A549 (cell line): ENCODE results near the gene USP38. TPM values are rescaled to one million over a fixed set of nuclear protein-coding genes. Genes with fewer than 3 reads are reported as not detected.

Source experiments
- ATAC-seq, 2 experiments: fragments of 200-7000 bp in 1 of 2; fragments of >200 bp in 1 of 2; cut with Nextera tagmentation in 1 of 2; cut with Tn5 transposase in 1 of 2; 3 replicates each; pipeline versions ENCODE4 v1.8.0 to v1.9.1; 2018 to 2020; ENCODE audit warnings: mild to moderate bottlenecking in 1 of 2, moderate library complexity in 1 of 2
- CTCF ChIA-PET: fragments of 300-600 bp; sonication (Branson Sonifier 250); formaldehyde crosslinking; extraction: SDS; loops from one replicate; lab custom pipeline; 2021; ENCODE audit warnings: antibody characterized with exemption, inconsistent platforms; lab: Yijun Ruan, JAX
- POLR2A ChIA-PET: fragments of 350-600 bp; formaldehyde crosslinking; extraction: SDS; loops from one replicate; lab custom pipeline; 2021; ENCODE audit warnings: antibody characterized with exemption, inconsistent platforms; lab: Yijun Ruan, JAX
- DNase-seq, 2 experiments: peaks; one replicate each; pipeline versions ENCODE4 v3.0.0 to v3.0.0-alpha.2; 2011 to 2016; ENCODE audit warnings: low read depth in 1 of 2, low spot score in 1 of 2
- FAIRE-seq: peaks from 2 replicates; lab custom pipeline; 2011; peaks lifted over from hg19 to GRCh38; lab: Jason Lieb, UNC
- H3K27ac ChIP-seq, 2 experiments: fragments of >200 bp; sonication (Bioruptor Twin); formaldehyde crosslinking; 3 replicates each; pipeline ENCODE4 v1.5.1; 2016 to 2017
- H3K4me1 ChIP-seq: fragments of >200 bp; sonication (Bioruptor Twin); formaldehyde crosslinking; 3 replicates; pipeline ENCODE4 v1.6.1; 2016
- H3K4me2 ChIP-seq: fragments of >200 bp; sonication (Bioruptor Twin); formaldehyde crosslinking; 3 replicates; pipeline ENCODE4 v1.6.1; 2016
- H3K4me3 ChIP-seq: fragments of >200 bp; sonication (Bioruptor Twin); formaldehyde crosslinking; 3 replicates; pipeline ENCODE4 v1.5.1; 2016
- H3K9me3 ChIP-seq: fragments of >200 bp; sonication (Bioruptor Twin); formaldehyde crosslinking; 3 replicates; pipeline ENCODE4 v1.6.1; 2016
- ATOH8 ChIP-seq: fragments of 250-450 bp; sonication (Bioruptor Pico); IDR thresholded peaks from 2 replicates; pipeline ENCODE4 v1.5.0; 2020; ENCODE audit warnings: low read depth, mild to moderate bottlenecking, moderate library complexity
- BCL3 ChIP-seq: fragments of >200 bp; sonication (Bioruptor Twin); formaldehyde crosslinking; IDR thresholded peaks from 3 replicates; pipeline ENCODE4 v1.6.1; 2016
- CBX8 ChIP-seq: fragments of 200-600 bp; sonication (generic); IDR thresholded peaks from 2 replicates; pipeline ENCODE4 v1.6.1; 2016
- CTCF ChIP-seq: fragments of >200 bp; sonication (Bioruptor Twin); formaldehyde crosslinking; IDR thresholded peaks from 3 replicates; pipeline ENCODE4 v1.5.1; 2016
- E2F6 ChIP-seq: IDR thresholded peaks from 2 replicates; pipeline ENCODE4 v1.6.1; 2012; ENCODE audit warnings: low read depth, borderline replicate concordance
- EP300 ChIP-seq, 2 experiments: fragments of >200 bp; sonication (Bioruptor Twin); formaldehyde crosslinking; IDR thresholded peaks; 2 replicates in 1 of 2; 3 replicates in 1 of 2; pipeline ENCODE4 v1.6.1; 2016 to 2017
- ESRRA ChIP-seq: fragments of 150-350 bp; IDR thresholded peaks from 2 replicates; pipeline ENCODE4 v1.6.1; 2014; ENCODE audit warnings: mild to moderate bottlenecking, low read length, borderline replicate concordance
- FOXS1 ChIP-seq: fragments of 250-450 bp; sonication (Bioruptor Pico); IDR thresholded peaks from 2 replicates; pipeline ENCODE4 v1.5.0; 2020; ENCODE audit warnings: mild to moderate bottlenecking, moderate library complexity
- HDAC2 ChIP-seq: fragments of 200-600 bp; sonication (generic); IDR thresholded peaks from 2 replicates; pipeline ENCODE4 v1.6.1; 2016
- HES2 ChIP-seq: fragments of >200 bp; sonication (Bioruptor Twin); formaldehyde crosslinking; IDR thresholded peaks from 2 replicates; pipeline ENCODE4 v1.6.1; 2016
- HEYL ChIP-seq: fragments of 250-450 bp; sonication (Bioruptor Pico); IDR thresholded peaks from 2 replicates; pipeline ENCODE4 v1.8.0; 2021; ENCODE audit warnings: mild to moderate bottlenecking, moderate library complexity
- HOXB13 ChIP-seq: fragments of 250-450 bp; sonication (Bioruptor Pico); IDR thresholded peaks from 2 replicates; pipeline ENCODE4 v1.5.0; 2020; ENCODE audit warnings: low read depth, mild to moderate bottlenecking, moderate library complexity
- JUN ChIP-seq, 2 experiments: fragments of >200 bp; sonication (Bioruptor Twin); formaldehyde crosslinking; IDR thresholded peaks; 2 replicates in 1 of 2; 3 replicates in 1 of 2; pipeline ENCODE4 v1.6.1; 2016 to 2017
- JUNB ChIP-seq: fragments of >200 bp; sonication (Bioruptor Twin); formaldehyde crosslinking; IDR thresholded peaks from 2 replicates; pipeline ENCODE4 v1.6.1; 2016
- KDM5A ChIP-seq: fragments of 200-600 bp; sonication (generic); IDR thresholded peaks from 2 replicates; pipeline ENCODE4 v1.6.1; 2016; ENCODE audit warnings: antibody characterized with exemption, mild to moderate bottlenecking
- MAFK ChIP-seq: fragments of 450-650 bp; IDR thresholded peaks from 2 replicates; pipeline ENCODE4 v1.6.1; 2014; ENCODE audit not compliant: partially characterized antibody
- MAX ChIP-seq: IDR thresholded peaks from 2 replicates; pipeline ENCODE4 v1.6.1; 2012
- MAZ ChIP-seq: fragments of 150-350 bp; IDR thresholded peaks from 2 replicates; pipeline ENCODE4 v1.6.1; 2014; ENCODE audit warnings: antibody characterized with exemption, low read depth, low read length, borderline replicate concordance
- NFE2L2 ChIP-seq: fragments of 150-350 bp; conservative IDR thresholded peaks from 2 replicates; pipeline ENCODE4 v1.6.1; 2014; ENCODE audit warnings: low read length
- PHF8 ChIP-seq: fragments of 200-600 bp; sonication (generic); IDR thresholded peaks from 2 replicates; pipeline ENCODE4 v1.6.1; 2016; ENCODE audit warnings: low read depth, mild to moderate bottlenecking, antibody characterized with exemption, moderate library complexity, borderline replicate concordance
- POLR2A ChIP-seq: IDR thresholded peaks from 2 replicates; pipeline ENCODE4 v1.6.1; 2012; ENCODE audit warnings: mild to moderate bottlenecking, low read length
- POLR2AphosphoS2 ChIP-seq: conservative IDR thresholded peaks from 2 replicates; pipeline ENCODE4 v1.6.1; 2012; ENCODE audit warnings: low read length, improper control_type of control experiment, inconsistent platforms
- RCOR1 ChIP-seq: fragments of 150-350 bp; IDR thresholded peaks from 2 replicates; pipeline ENCODE4 v1.6.1; 2014; ENCODE audit warnings: antibody characterized with exemption, low read length, low read depth
- REST ChIP-seq: fragments of 200-600 bp; sonication (generic); IDR thresholded peaks from 2 replicates; pipeline ENCODE4 v1.6.1; 2016; ENCODE audit warnings: antibody characterized with exemption, mild to moderate bottlenecking, moderate library complexity
- RFX5 ChIP-seq: fragments of 450-650 bp; IDR thresholded peaks from 2 replicates; pipeline ENCODE4 v1.7.1; 2014; ENCODE audit warnings: antibody characterized with exemption, mild to moderate bottlenecking, moderate library complexity
- SMC3 ChIP-seq: fragments of >200 bp; sonication (Bioruptor Twin); formaldehyde crosslinking; IDR thresholded peaks from 3 replicates; pipeline ENCODE4 v1.6.1; 2018; ENCODE audit warnings: inconsistent platforms
- SREBF2 ChIP-seq: fragments of 450-650 bp; IDR thresholded peaks from 2 replicates; pipeline ENCODE4 v1.6.1; 2014; ENCODE audit warnings: mild to moderate bottlenecking, moderate library complexity
- TFCP2L1 ChIP-seq: fragments of 250-450 bp; sonication (Bioruptor Pico); IDR thresholded peaks from 2 replicates; pipeline ENCODE4 v1.5.0; 2021; ENCODE audit warnings: mild to moderate bottlenecking
- USF2 ChIP-seq: fragments of 450-650 bp; IDR thresholded peaks from 2 replicates; pipeline ENCODE4 v1.6.1; 2014; ENCODE audit warnings: antibody characterized with exemption
- ZNF302 ChIP-seq: fragments of 250-450 bp; sonication (Bioruptor Pico); IDR thresholded peaks from 2 replicates; pipeline ENCODE4 v1.9.0; 2021; ENCODE audit warnings: inconsistent platforms, mild to moderate bottlenecking, moderate library complexity
- ZSCAN20 ChIP-seq: fragments of 250-450 bp; sonication (Bioruptor Pico); IDR thresholded peaks from 2 replicates; pipeline ENCODE4 v1.8.0; 2022; ENCODE audit warnings: mild to moderate bottlenecking, moderate library complexity
- WGBS: methylation state at CpG from one replicate; pipeline ENCODE4 v1.1.6; 2017; ENCODE audit errors: missing lambda C conversion rate; 5-methylcytosine and 5-hydroxymethylcytosine counted together
- polyA minus RNA-seq: library from RNA; depleted of rRNA, polyadenylated mRNA; stranded (reverse); fragments of >200 nt; gene quantifications from 2 replicates; pipeline ENCODE4 v1.2.3, GENCODE V29; 2011; rRNA and poly(A)+ RNA removed
- polyA plus RNA-seq, 4 experiments: library from polyadenylated mRNA; depleted of rRNA in 3 of 4; stranded (reverse); fragments of >200 nt; fragmentation: RNase III in 1 of 4; extraction: RNeasy Plus Mini Kit Qiagen cat#74134 plus additional on column Dnase treatment in 1 of 4; gene quantifications; 2 replicates in 3 of 4; 3 replicates in 1 of 4; pipeline ENCODE4 v1.2.3, GENCODE V29; 2011 to 2017

The USP38 gene
- polyA plus RNA-seq (2011; rRNA removed) (10.9 and 11.9 TPM in 2 replicates), polyA plus RNA-seq (2017; fragmentation: RNase III; extraction: RNeasy Plus Mini Kit Qiagen cat#74134 plus additional on column Dnase treatment) (5.6 to 5.7 TPM (median 5.7 TPM) in 3 replicates), polyA minus RNA-seq (18.5 and 21.2 TPM in 2 replicates)
- polyA plus RNA-seq (2012; cell fraction: cytosol; rRNA removed): 2.6 and 3.6 TPM in 2 replicates
- 2.7 and 3.0 TPM in 2 replicates for polyA plus RNA-seq (2012; cell fraction: nucleus; rRNA removed)

GRCh38 chr4:143184503-143185252 is at the start of gene USP38:
Gene USP38 (plus strand): TSS chr4:143184917. CDS start chr4:143185451, 534 bp downstream.
- peak; percentile 93 to 96 for ATAC-seq
- peak within 1 kb of the TSS; percentile 92 for H3K4me3 ChIP-seq
- WGBS: 4% methylated on average over 8 of the region's 71 CpGs
- TF ChIP-seq HEYL (CRISPR knock-in tag) (no peak), RCOR1 (no peak), ATOH8 (no peak), SREBF2 (no peak), KDM5A (peak; percentile 38; the same call in 1 of the 2 replicates), MAX (peak; percentile 29; the same call in 1 of the 2 replicates), EP300 (IDR thresholded peaks at IDR 0.05) (no peak), SMC3 (no peak), ZNF302 (no peak), E2F6 (0 out of 2 replicates have a peak, but pooled peaks have one; percentile 14), JUNB (no peak), JUN (IDR thresholded peaks at IDR 0.05) (peak; percentile 41 to 69; a peak in 3 of 5 replicates), MAFK (no peak), POLR2AphosphoS2 (no peak), TFCP2L1 (CRISPR knock-in tag) (no peak), POLR2A (peak; percentile 89), HOXB13 (CRISPR knock-in tag) (no peak), FOXS1 (CRISPR knock-in tag) (no peak), RFX5 (no peak), ZSCAN20 (CRISPR knock-in tag) (no peak), PHF8 (no peak; the same call in 1 of the 2 replicates), BCL3 (peak; percentile 59; the same call in 1 of the 3 replicates), CBX8 (no peak), ESRRA (no peak), NFE2L2 (no peak), REST (no peak; the same call in 1 of the 2 replicates), USF2 (no peak), HES2 (no peak), HDAC2 (no peak), MAZ (no peak), CTCF (no peak)

More at GRCh38 chr4:143184503-143185252, at the start of gene USP38:
- Histone ChIP-seq H3K4me2 (peak within 1 kb of the TSS; percentile 83), H3K4me1 (peaks cover 28% of the 10 kb centered on the region; the same call in 2 of the 3 replicates), H3K9me3 (no peaks in the 10 kb centered on the region), H3K27ac (peak within 1 kb of the TSS; percentile 90 to 94)
- DNase-seq (peak; percentile 62 to 93), FAIRE-seq (no peak)
- CTCF ChIA-PET: no interaction called here
- POLR2A ChIA-PET: no interaction called here
